ENCODE data around the gene CD300LF.
A peak's percentile ranks its signal among the peaks of the same experiment; 100 is the strongest.

CD300LF gene

GRCh38 chr17:74686761-74687160, 26.0 kb downstream of the CD300LF start:
- no peak for DNase-seq (ENCODE audit: low spot score)

GRCh38 chr17:74682471-74683190, 30.1 kb downstream of the CD300LF start:
- DNase-seq (ENCODE audit: low spot score) = no peak

- DNase-seq (ENCODE audit: low spot score) = no peak
Measured at GRCh38 chr17:74682028-74682427, 30.7 kb downstream of the CD300LF start.

- no peak for DNase-seq (ENCODE audit: low spot score)
Measured at GRCh38 chr17:74680941-74681340, 31.8 kb downstream of the CD300LF start.

GRCh38 chr17:74680213-74680612, 32.5 kb downstream of the CD300LF start:
- DNase-seq (ENCODE audit: low spot score) = no peak

GRCh38 chr17:74679374-74679773, 33.3 kb downstream of the CD300LF start:
- DNase-seq (ENCODE audit: low spot score) = no peak

GRCh38 chr17:74678541-74678940, 34.2 kb downstream of the CD300LF start:
- no peak for DNase-seq (ENCODE audit: low spot score)

- no peak for DNase-seq (ENCODE audit: low spot score)
Measured at GRCh38 chr17:74677558-74678466, 34.9 kb downstream of the CD300LF start.

GRCh38 chr17:74671031-74671771, 41.5 kb downstream of the CD300LF start:
- peak; percentile 71 for DNase-seq (ENCODE audit: low spot score)

GRCh38 chr17:74670329-74670728, 42.4 kb downstream of the CD300LF start:
- no peak for DNase-seq (ENCODE audit: low spot score)

- no peak for DNase-seq (ENCODE audit: low spot score)
Measured at GRCh38 chr17:74663561-74663960, 49.2 kb downstream of the CD300LF start.

GRCh38 chr17:74659889-74660288, 52.8 kb downstream of the CD300LF start:
- no peak for DNase-seq (ENCODE audit: low spot score)

GRCh38 chr17:74658620-74659019, 54.1 kb downstream of the CD300LF start:
- no peak for DNase-seq (ENCODE audit: low spot score)

- no peak for DNase-seq (ENCODE audit: low spot score)
Measured at GRCh38 chr17:74654742-74655141, 58.0 kb downstream of the CD300LF start.

- no peak for DNase-seq (ENCODE audit: low spot score)
Measured at GRCh38 chr17:74652020-74652419, 60.7 kb downstream of the CD300LF start.

- no peak for DNase-seq (ENCODE audit: low spot score)
Measured at GRCh38 chr17:74649909-74650308, 62.8 kb downstream of the CD300LF start.

- no peak for DNase-seq (ENCODE audit: low spot score)
Measured at GRCh38 chr17:74647871-74648672, 64.7 kb downstream of the CD300LF start.

GRCh38 chr17:74646231-74646630, 66.5 kb downstream of the CD300LF start:
- no peak for DNase-seq (ENCODE audit: low spot score)

GRCh38 chr17:74645010-74645409, 67.7 kb downstream of the CD300LF start:
- no peak for DNase-seq (ENCODE audit: low spot score)

- DNase-seq (ENCODE audit: low spot score) = no peak
Measured at GRCh38 chr17:74644419-74644818, 68.3 kb downstream of the CD300LF start.

Measured in GM03348 (cell line).